Testis (tissue), 2 donors: Measurements from ENCODE around the gene MINDY3.

Experiments
- POLR2A ChIP-seq: fragments of 450-650 bp; IDR thresholded peaks from one replicate; pipeline ENCODE4 v1.6.1; 2017; ENCODE audit warnings: antibody characterized with exemption, mild to moderate bottlenecking, moderate library complexity
- TF ChIP-seq, protein P1 (sequence below), 3 experiments: fragments of 450-650 bp in 2 of 3; fragments of 200-600 bp in 1 of 3; sonication (generic) in 1 of 3; IDR thresholded peaks; one replicate each; pipeline ENCODE4 v1.5.1; 2016 to 2019; ENCODE audit warnings: antibody characterized with exemption in 3 of 3, mild to moderate bottlenecking in 2 of 3, moderate library complexity in 1 of 3

DNA sequence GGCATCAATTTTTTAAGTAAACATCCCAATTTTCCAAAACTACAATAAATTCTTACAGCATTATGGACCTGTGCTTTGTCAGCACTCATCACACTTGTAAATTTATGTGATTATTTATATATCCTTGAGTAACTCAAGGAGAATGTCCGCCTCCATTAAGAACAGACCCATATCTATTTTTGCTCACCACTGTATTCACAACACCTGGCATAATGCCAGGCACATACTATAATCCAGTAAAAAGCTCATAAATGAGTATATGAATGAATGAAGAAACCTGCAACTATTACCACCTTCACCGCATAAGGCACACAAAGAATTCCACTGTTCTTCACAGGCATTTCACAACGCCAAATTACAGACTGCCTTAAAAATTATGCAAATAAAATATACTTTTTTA, 46.9 kb downstream of the MINDY3 start:
- TF ChIP-seq, protein P1, sequence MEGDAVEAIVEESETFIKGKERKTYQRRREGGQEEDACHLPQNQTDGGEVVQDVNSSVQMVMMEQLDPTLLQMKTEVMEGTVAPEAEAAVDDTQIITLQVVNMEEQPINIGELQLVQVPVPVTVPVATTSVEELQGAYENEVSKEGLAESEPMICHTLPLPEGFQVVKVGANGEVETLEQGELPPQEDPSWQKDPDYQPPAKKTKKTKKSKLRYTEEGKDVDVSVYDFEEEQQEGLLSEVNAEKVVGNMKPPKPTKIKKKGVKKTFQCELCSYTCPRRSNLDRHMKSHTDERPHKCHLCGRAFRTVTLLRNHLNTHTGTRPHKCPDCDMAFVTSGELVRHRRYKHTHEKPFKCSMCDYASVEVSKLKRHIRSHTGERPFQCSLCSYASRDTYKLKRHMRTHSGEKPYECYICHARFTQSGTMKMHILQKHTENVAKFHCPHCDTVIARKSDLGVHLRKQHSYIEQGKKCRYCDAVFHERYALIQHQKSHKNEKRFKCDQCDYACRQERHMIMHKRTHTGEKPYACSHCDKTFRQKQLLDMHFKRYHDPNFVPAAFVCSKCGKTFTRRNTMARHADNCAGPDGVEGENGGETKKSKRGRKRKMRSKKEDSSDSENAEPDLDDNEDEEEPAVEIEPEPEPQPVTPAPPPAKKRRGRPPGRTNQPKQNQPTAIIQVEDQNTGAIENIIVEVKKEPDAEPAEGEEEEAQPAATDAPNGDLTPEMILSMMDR (IDR thresholded peaks at IDR 0.05) = no peak
- no peak for TF ChIP-seq POLR2A
